Measurements from ENCODE around the gene WEE1.
A peak's percentile ranks its signal among the peaks of the same experiment; 100 is the strongest.

WEE1 gene

GRCh38 chr11:9567401-9567800 is 6.1 kb upstream of the WEE1 start:
- DNase-seq, result no peak

- DNase-seq, result no peak
Measured at GRCh38 chr11:9568161-9568853, 5.2 kb upstream of the WEE1 start.

DNA sequence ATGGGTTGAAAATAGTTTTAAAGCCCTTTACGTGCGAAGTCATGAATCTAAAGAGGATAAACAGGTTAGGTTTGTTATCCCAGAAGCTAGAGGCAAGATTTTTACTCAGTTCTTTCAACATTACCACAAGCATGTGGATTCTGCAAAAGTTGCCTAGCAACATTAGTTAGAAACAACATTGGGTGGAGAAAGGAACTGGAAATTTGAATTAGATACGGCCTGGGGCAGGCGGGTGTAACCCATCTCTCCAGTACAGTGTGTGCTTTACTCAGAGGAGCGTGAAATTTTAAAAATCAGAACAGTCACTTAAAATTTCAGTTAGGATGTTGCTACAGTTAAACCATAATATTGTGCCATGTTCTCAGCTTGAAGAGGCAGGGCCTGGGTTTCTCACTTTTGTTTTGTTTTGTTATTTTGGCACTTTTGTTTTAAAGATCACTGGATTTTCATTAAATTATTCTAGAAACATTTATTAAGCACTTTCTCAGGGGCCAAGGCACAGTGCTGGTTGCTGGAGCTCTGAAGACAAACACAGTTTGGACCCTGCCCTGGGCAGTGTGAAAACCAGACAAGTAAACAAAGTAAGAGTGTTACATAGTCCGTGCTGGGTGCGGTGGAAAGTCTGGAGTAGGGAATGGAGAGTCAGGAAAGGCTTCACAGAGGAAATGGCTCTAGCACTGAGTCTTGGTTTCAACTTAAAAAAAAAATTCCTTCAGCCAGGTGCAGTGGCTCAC is 4.4 kb upstream of the WEE1 start:
- DNase-seq, result no peak

DNA sequence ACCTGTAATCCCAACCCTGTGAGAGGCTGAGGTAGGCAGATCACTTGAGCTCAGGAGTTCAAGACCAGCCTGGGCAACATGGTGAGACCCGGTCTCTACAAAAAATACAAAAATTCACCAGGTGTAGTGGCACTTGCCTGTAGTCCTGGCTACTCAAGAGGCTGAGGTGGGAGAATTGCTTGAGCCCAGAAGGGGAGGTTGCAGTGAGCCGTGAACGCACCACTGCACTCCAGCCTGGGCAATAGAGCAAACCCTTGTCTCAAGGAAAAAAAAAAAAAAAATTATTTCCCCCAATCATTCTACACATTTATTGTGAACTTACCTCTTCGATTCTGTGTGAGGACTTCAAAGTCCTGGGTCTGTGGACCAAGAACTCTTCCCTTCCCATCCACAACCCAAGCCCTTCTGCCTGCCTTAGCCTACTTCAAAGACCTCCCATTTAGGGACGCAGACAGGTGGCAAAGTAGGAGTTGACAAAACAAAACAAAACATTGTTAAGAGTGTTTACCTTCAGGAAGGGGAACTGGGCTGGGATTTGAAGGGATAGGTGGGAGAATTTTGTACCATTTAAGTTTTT is 3.8 kb upstream of the WEE1 start:
- DNase-seq, result no peak

DNA sequence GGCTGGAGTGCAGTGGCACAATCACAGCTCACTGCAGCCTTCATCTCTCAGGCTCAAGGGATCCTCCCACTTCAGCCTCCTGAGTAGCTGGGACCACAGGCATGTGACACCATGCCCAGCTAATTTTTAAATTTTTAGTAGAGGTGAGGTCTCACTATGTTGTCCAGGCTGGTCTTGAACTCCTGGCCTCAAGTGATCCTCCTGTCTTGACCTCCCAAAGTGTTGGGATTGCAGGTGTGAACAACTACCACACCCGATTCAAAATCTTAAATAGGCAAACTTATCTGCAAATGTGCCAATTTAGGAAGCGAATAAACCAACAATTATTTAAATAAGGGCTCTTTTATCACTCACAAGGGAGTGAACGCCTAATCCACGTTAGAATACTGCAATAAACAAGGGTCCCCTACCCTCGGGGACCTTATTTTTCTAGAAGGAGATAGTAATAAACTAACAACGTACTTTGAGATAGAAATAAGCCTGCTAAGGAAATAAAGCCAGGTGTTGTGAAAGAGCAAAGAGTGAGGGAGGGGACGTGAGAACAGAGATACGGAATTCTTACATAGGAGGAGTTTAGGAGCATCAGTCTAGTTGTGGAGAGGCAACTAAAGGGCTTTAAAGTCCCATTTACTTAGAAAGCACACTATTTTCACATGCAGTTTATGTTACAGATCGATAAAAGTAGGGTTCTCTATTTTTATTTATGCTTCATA is 3.0 kb upstream of the WEE1 start:
- DNase-seq, result no peak

DNA sequence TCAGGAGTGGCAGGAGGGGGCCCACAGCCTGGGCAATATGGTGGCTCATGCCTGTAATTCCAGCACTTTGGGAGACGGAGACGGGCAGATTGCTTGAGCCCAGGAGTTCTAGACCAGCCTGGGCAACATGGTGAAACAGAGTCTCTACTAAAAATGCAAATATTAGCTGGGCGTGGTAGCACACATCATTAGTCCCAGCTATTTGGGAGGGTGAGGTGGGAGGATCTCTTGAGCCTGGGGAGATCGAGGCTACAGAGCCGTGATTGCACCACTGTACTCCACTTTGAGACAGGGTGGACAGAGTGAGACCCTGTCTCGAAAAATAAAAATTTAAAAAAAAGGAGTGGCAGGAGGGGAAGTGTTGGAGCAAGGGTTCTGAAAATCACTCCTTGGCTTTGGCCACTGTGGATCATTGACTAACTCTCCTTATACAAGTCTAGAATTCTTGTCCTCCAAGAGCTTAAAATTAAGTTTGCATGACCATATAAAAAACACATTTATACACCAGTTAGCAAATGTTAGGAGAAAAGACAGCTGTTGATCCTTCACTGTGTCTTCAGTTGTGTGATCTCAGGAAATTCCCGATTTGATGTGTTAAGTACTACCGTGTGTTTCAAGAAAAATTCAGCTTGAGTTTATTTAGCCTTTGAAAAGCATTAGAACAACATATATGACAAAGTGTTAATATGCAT is 2.3 kb upstream of the WEE1 start:
- DNase-seq, result no peak

- no peak for DNase-seq
Measured at GRCh38 chr11:9571763-9572115, 1.7 kb upstream of the WEE1 start.

DNA sequence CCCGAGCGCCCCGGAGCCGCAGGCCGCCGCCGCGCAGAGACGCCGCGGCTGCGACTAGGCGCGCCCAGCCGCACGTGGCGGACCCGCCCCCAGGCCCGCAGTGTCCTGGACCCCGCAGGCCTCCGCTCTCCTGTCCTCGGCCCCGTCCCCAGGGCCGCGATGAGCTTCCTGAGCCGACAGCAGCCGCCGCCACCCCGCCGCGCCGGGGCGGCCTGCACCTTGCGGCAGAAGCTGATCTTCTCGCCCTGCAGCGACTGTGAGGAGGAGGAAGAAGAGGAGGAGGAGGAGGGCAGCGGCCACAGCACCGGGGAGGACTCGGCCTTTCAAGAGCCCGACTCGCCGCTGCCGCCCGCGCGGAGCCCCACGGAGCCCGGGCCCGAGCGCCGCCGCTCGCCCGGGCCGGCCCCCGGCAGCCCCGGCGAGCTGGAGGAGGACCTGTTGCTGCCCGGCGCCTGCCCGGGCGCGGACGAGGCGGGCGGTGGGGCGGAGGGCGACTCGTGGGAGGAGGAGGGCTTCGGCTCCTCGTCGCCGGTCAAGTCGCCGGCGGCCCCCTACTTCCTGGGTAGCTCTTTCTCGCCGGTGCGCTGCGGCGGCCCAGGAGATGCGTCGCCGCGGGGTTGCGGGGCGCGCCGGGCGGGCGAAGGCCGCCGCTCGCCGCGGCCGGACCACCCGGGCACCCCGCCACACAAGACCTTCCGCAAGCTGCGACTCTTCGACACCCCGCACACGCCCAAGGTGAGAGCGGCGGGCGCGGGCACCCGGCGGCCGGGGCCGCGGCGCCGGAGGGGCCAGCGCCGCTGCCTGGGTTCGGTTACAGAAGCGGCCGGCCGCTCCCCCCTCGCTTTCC is 528 bp downstream of the WEE1 start:
- DNase-seq, result no peak

DNA sequence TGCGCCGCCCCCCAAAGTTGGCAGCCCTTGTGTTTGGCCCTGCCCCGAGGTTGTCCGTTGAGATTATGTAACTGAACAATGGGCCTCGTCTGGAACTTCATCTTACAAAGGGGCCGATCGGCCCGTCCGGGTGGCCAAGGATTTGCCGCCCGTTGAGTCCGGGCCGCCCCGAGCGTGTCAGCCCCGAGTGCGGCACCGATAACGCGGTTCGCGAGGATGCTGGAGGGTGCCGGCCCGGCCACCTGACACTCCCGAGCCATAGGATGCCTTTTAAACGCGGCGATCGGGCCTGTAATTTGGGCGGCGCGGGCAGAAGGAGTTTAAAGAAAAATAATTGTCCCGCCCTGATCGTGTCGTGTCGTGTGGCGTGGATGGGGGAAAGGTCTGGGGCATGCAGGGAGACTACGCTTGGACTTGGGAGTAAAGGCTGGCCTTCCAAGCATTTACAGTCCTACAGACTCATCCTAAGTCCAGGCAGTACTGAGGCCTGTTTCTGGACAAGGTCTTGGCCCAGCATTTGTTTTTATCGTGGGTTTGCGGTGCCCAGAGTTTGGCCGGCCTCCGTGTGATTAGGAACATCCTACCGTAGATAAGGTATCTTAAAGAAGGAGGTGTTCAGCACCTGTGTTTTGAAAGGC is 1.3 kb downstream of the WEE1 start:
- DNase-seq, result no peak

GRCh38 chr11:9575260-9576240 is 2.1 kb downstream of the WEE1 start:
- DNase-seq, result peak; percentile 40

GRCh38 chr11:9576701-9577381 is 3.4 kb downstream of the WEE1 start:
- DNase-seq, result no peak

- DNase-seq, result no peak
Measured at GRCh38 chr11:9577556-9577955, 4.1 kb downstream of the WEE1 start.

DNA sequence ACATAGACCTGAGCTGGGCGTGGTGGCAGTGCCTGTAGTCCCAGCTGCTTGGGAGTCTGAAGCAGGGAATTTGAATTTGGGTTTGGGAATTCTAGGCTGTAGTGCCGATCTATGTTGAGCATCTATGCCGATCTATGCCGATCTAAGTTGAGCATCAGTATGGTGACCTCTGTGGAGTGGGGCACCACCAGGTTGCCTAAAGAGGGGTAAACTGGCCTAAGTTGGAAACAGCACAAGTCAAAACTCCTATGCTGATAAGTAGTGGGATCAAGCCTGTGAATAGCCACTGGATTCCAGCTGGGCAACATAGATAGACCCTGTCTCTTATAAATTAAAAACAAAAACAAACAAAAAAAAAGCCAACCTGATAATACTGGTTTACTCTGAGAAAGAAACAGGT is 7.4 kb downstream of the WEE1 start:
- no peak for DNase-seq

GRCh38 chr11:9581556-9582161 is 8.2 kb downstream of the WEE1 start:
- no peak for DNase-seq

DNA sequence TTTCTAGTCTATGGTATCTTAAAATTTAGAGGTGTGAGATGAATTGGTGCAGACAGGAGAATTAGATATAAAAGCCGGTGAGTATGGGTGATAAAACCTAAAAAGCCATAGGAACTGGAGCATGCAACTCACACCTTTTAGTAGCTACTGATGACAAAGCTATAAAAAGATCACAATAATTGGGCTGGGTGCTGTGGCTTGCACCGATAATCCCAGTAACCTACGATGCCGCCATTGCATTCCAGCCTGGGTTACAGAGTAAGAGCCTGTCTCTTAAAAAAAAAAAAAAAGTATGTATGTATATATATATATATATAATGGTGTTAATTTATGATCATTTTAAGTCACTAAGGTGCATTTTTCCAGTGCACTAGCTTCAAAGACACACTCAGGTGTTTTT is 17.2 kb downstream of the WEE1 start:
- DNase-seq, result no peak

DNA sequence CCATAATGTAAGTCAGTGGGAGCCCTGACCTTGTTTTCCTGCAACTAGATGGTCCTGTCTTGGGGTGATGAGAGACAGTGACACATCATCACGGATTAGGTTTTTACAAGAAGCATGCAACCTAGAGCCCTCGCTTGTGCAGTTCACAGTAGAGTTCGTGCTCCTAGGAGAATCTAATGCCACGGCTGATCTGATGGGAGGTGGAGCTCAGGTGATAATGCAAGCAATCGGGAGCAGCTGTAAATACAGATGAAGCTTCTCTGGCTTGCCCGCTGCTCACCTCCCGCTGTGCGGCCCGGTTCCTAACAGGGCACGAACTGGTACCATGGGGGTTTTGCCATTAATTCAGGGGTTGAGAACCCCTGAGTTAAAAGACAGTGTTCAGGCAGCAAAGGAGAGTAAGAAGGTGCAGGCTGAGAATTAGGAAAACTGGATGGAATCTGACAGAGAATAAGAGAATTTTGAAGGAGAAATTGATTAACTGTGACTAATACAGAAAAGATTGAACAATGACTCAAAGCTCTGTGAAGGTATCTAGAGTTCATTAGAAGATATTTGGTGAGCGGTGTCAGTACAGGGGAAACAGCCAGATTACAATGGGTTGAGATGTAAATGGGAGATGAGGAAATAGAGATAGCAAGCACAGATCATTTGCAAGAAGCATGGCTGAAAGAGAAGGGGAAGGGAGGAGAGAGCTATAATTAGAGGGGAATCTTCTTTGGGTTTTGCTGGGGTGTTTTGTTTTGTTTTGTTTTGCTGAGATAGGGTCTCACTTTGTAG is 21.0 kb downstream of the WEE1 start:
- DNase-seq, result no peak

DNA sequence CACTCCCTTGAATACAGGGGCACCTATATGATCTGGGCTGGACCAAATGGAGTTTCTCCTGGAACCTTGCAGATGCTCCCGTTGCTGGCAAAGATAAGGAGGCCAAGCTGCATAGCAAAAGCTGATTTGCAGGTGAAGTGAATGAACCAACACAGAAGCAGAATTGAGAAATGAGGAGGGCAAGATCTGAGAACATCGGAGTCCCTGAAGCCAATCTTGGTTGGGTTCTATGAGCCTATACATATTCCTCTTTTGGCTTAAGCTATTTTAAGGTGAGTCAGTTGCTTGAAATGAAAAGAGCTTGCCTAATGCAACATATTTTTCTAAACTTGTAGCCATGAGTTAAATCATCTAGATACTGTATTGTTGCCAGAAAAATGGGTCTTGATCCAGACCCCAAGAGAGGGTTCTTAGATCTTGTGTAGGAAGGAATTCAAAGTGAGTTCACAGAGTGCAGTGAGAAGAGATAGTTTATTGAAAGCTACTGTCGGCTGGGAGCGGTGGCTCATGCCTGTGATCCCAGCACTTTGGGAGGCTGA is 23.5 kb downstream of the WEE1 start:
- no peak for DNase-seq

- DNase-seq, result no peak
Measured at GRCh38 chr11:9600166-9600565, 26.7 kb downstream of the WEE1 start.
